ENCODE results near the gene CD37. TPM values are rescaled to one million over a fixed set of nuclear protein-coding genes. Genes with fewer than 3 reads are reported as not detected.

Gene CD37
- total RNA-seq, 1 donor from 2014 or later, result 3.7 TPM

- intact Hi-C loops (cut with micrococcal nuclease), result no loop called here
- Histone ChIP-seq H3K9me3 (replicated peaks) (no peaks in the 10 kb centered on the region), H3K36me3 (no peaks in the 10 kb centered on the region), H3K4me3 (no peak overlapping the region), H3K27ac (replicated peaks) (no peak overlapping the region), H3K27me3 (ENCODE audit: low read depth) (no peaks in the 10 kb centered on the region), H3K4me1 (peaks cover under 1% of the 10 kb centered on the region)
- DNase-seq, result no peak
- no peak for TF ChIP-seq CTCF (IDR thresholded peaks at IDR 0.05; ENCODE audit: borderline replicate concordance)
Observed at GRCh38 chr19:49333418-49333805, 1.8 kb upstream of the CD37 start.

- intact Hi-C loops (cut with micrococcal nuclease), result no loop called here
- H3K4me3 ChIP-seq, result no peak overlapping the region
- no peaks in the 10 kb centered on the region for H3K9me3 ChIP-seq (replicated peaks)
- peaks cover 5% of the 10 kb centered on the region for H3K4me1 ChIP-seq
- no peaks in the 10 kb centered on the region for H3K36me3 ChIP-seq
- H3K27ac ChIP-seq (replicated peaks), result no peak overlapping the region
- DNase-seq, result no peak
- no peaks in the 10 kb centered on the region for H3K27me3 ChIP-seq (ENCODE audit: low read depth)
- TF ChIP-seq CTCF (IDR thresholded peaks at IDR 0.05; ENCODE audit: borderline replicate concordance), result no peak
Observed at GRCh38 chr19:49333811-49334288, 1.4 kb upstream of the CD37 start.

- DNase-seq, result no peak
- H3K4me1 ChIP-seq, result peaks cover 25% of the 10 kb centered on the region
- intact Hi-C loops (cut with micrococcal nuclease), result no loop called here
Observed at GRCh38 chr19:49335784-49336481, 727 bp downstream of the CD37 start.

GRCh38 chr19:49336482-49337266, 1.5 kb downstream of the CD37 start:
- Histone ChIP-seq H3K9me3 (replicated peaks) (no peaks in the 10 kb centered on the region), H3K4me3 (no peak overlapping the region), H3K36me3 (peaks cover 9% of the 10 kb centered on the region), H3K27ac (replicated peaks) (no peak overlapping the region), H3K4me1 (peaks cover 29% of the 10 kb centered on the region), H3K27me3 (ENCODE audit: low read depth) (no peaks in the 10 kb centered on the region)
- intact Hi-C loops (cut with micrococcal nuclease), result no loop called here
- no peak for DNase-seq
- no peak for TF ChIP-seq CTCF (IDR thresholded peaks at IDR 0.05; ENCODE audit: borderline replicate concordance)

More at GRCh38 chr19:49335784-49336481, 727 bp downstream of the CD37 start:
- peak overlapping the region; percentile 48 for H3K4me3 ChIP-seq
- H3K36me3 ChIP-seq, result peaks cover 2% of the 10 kb centered on the region
- no peaks in the 10 kb centered on the region for H3K27me3 ChIP-seq (ENCODE audit: low read depth)
- no peak overlapping the region for H3K27ac ChIP-seq (replicated peaks)
- TF ChIP-seq CTCF (IDR thresholded peaks at IDR 0.05; ENCODE audit: borderline replicate concordance), result no peak
- no peaks in the 10 kb centered on the region for H3K9me3 ChIP-seq (replicated peaks)

GRCh38 chr19:49337267-49338022, 2.2 kb downstream of the CD37 start:
- Histone ChIP-seq H3K27ac (replicated peaks) (no peak overlapping the region), H3K36me3 (peaks cover 17% of the 10 kb centered on the region), H3K4me3 (no peak overlapping the region), H3K4me1 (peaks cover 29% of the 10 kb centered on the region), H3K27me3 (ENCODE audit: low read depth) (no peaks in the 10 kb centered on the region), H3K9me3 (replicated peaks) (no peaks in the 10 kb centered on the region)
- DNase-seq, result no peak
- TF ChIP-seq CTCF (IDR thresholded peaks at IDR 0.05; ENCODE audit: borderline replicate concordance), result no peak
- intact Hi-C loops (cut with micrococcal nuclease), result no loop called here

All from left ventricle myocardium inferior (tissue), 1 donor.